Liver (tissue), 9 donors: ENCODE results near the gene ATG14. TPM values are rescaled to one million over a fixed set of nuclear protein-coding genes. Genes with fewer than 3 reads are reported as not detected.

ENCODE experiments used
- DNase-seq: peaks from one replicate; pipeline ENCODE4 v3.0.0-alpha.2; 2017; ENCODE audit warnings: low spot score
- H3K27ac ChIP-seq, 2 donors: one replicate each; pipeline ENCODE4 v1.7.0; 2013; ENCODE audit warnings: inconsistent platforms in 2 of 2, low read length in 2 of 2, control low read depth in 1 of 2, low read depth in 1 of 2, mild to moderate bottlenecking in 1 of 2
- H3K27me3 ChIP-seq, 4 donors: one replicate each; pipeline versions ENCODE4 v1.6.1 to v1.7.0; 2013; ENCODE audit warnings: low read length in 3 of 4, inconsistent platforms in 1 of 4, mild to moderate bottlenecking in 1 of 4, moderate library complexity in 1 of 4; ENCODE audit not compliant: control insufficient read depth in 4 of 4, insufficient read depth in 4 of 4
- H3K36me3 ChIP-seq, 4 donors: one replicate each; pipeline versions ENCODE4 v1.6.1 to v1.7.0; 2013; ENCODE audit warnings: low read length in 3 of 4, mild to moderate bottlenecking in 3 of 4, low read depth in 1 of 4, moderate library complexity in 1 of 4; ENCODE audit not compliant: control insufficient read depth in 4 of 4, insufficient read depth in 3 of 4
- H3K4me1 ChIP-seq, 4 donors: one replicate each; pipeline versions ENCODE4 v1.6.1 to v1.7.0; 2013; ENCODE audit warnings: low read length in 3 of 4, mild to moderate bottlenecking in 3 of 4, moderate library complexity in 1 of 4; ENCODE audit not compliant: control insufficient read depth in 4 of 4, insufficient read depth in 4 of 4
- H3K4me3 ChIP-seq, 3 donors: one replicate each; pipeline versions ENCODE4 v1.6.1 to v1.7.0; 2013; ENCODE audit warnings: low read length in 3 of 3, control low read depth in 1 of 3, low read depth in 1 of 3, mild to moderate bottlenecking in 1 of 3
- H3K9ac ChIP-seq, 2 donors: one replicate each; pipeline ENCODE4 v1.7.0; 2013; ENCODE audit warnings: low read length in 2 of 2, mild to moderate bottlenecking in 2 of 2, moderate library complexity in 2 of 2, control low read depth in 1 of 2, low read depth in 1 of 2
- H3K9me3 ChIP-seq, 4 donors: one replicate each; pipeline versions ENCODE4 v1.6.1 to v1.7.0; 2013; ENCODE audit warnings: low read length in 3 of 4; ENCODE audit not compliant: control insufficient read depth in 4 of 4
- CTCF ChIP-seq: fragments of 150-350 bp; IDR thresholded peaks from 2 replicates; pipeline ENCODE4 v1.5.1; 2017; ENCODE audit warnings: improper control_type of control experiment, low read depth, low read length; ENCODE audit not compliant: missing input control
- EGR1 ChIP-seq, 2 donors: IDR thresholded peaks; 2 replicates each; pipeline ENCODE4 v1.6.1; 2016 to 2018; ENCODE audit warnings: antibody characterized with exemption in 2 of 2, low read depth in 2 of 2
- FOXA1 ChIP-seq: IDR thresholded peaks from 2 replicates; pipeline ENCODE4 v1.6.1; 2016; ENCODE audit warnings: antibody characterized with exemption
- FOXA2 ChIP-seq: IDR thresholded peaks from 2 replicates; pipeline ENCODE4 v1.6.1; 2016; ENCODE audit warnings: antibody characterized with exemption
- GABPA ChIP-seq, 2 donors: IDR thresholded peaks in 1 of 2; conservative IDR thresholded peaks in 1 of 2; 2 replicates each; pipeline ENCODE4 v1.6.1; 2016; ENCODE audit warnings: antibody characterized with exemption in 2 of 2, mild to moderate bottlenecking in 1 of 2, moderate library complexity in 1 of 2
- HNF4G ChIP-seq: IDR thresholded peaks from 2 replicates; pipeline ENCODE4 v1.6.1; 2016; ENCODE audit warnings: antibody characterized with exemption
- NR2F2 ChIP-seq: IDR thresholded peaks from 2 replicates; pipeline ENCODE4 v1.6.1; 2016; ENCODE audit warnings: antibody characterized with exemption
- RAD21 ChIP-seq, 2 donors: IDR thresholded peaks; 2 replicates each; pipeline ENCODE4 v1.6.1; 2016; ENCODE audit warnings: antibody characterized with exemption in 2 of 2, mild to moderate bottlenecking in 2 of 2
- REST ChIP-seq: IDR thresholded peaks from 2 replicates; pipeline ENCODE4 v1.6.1; 2016; ENCODE audit warnings: antibody characterized with exemption, mild to moderate bottlenecking
- RXRA ChIP-seq, 2 donors: IDR thresholded peaks; 2 replicates each; pipeline ENCODE4 v1.6.1; 2017 to 2018; ENCODE audit warnings: antibody characterized with exemption in 2 of 2, mild to moderate bottlenecking in 1 of 2
- SP1 ChIP-seq: IDR thresholded peaks from 2 replicates; pipeline ENCODE4 v1.6.1; 2018; ENCODE audit warnings: antibody characterized with exemption, mild to moderate bottlenecking
- YY1 ChIP-seq: IDR thresholded peaks from 2 replicates; pipeline ENCODE4 v1.6.1; 2016; ENCODE audit warnings: antibody characterized with exemption, mild to moderate bottlenecking
- ZBTB33 ChIP-seq: IDR thresholded peaks from 2 replicates; pipeline ENCODE4 v1.6.1; 2016; ENCODE audit warnings: antibody characterized with exemption
- WGBS: extraction: QIAGEN DNeasy Blood & Tissue Kit; methylation state at CpG from one replicate; pipeline ENCODE4 v1.1.7; 2013; 5-methylcytosine and 5-hydroxymethylcytosine counted together
- polyA plus RNA-seq, 2 donors: library from polyadenylated mRNA; stranded (reverse) in 1 of 2; unstranded in 1 of 2; fragments of 200-250 nt in 1 of 2; fragments of >200 nt in 1 of 2; fragmentation: Nextera tagmentation in 1 of 2; extraction: Ambion mirVana in 1 of 2; gene quantifications; one replicate each; pipeline versions ENCODE4 v1.2.1 to v1.2.3, GENCODE V29; 2013 to 2015
- total RNA-seq, 2 donors: library from RNA; depleted of rRNA; stranded (reverse); fragments of >200 nt; gene quantifications; one replicate each; pipeline ENCODE4 v1.2.3, GENCODE V29; 2014
- TF ChIP-seq, protein P1 (sequence below): IDR thresholded peaks from 2 replicates; pipeline ENCODE4 v1.6.1; 2016; ENCODE audit warnings: antibody characterized with exemption
- donor health status: healthy.
- donor health status: healthy.
- donor health status: healthy.
- donor health status: healthy.
- donor health status: healthy.

ATG14 gene
- total and polyA plus RNA-seq, 4 donors = 1.9 to 16.0 (median 4.4) TPM

DNA sequence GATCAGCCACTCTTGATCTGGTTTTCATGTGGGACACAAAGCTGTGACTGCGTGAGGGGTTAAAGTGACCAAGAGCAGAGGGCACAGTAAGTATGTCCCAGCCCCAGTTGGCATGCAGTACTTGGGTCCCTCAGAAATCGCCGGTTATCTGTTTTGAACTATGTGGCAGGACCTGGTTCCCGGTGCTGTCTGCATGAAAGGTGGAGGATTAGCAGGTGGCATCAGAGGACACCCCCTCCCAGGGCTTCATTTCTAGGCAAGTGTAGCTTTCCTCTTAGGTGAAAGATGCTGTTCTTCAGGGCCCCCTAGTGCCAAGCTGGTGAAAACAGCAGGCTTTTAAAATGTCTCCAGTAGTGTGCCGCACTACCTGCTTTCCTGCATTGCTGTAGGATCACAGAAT is 57.1 kb downstream of the ATG14 start:
- H3K27me3 ChIP-seq = no peaks in the 10 kb centered on the region
- H3K9me3 ChIP-seq = no peaks in the 10 kb centered on the region
- peaks cover 11 to 21% (median 17%) of the 10 kb centered on the region in 4 donors for H3K36me3 ChIP-seq
- H3K9ac ChIP-seq = no peak overlapping the region
- WGBS = 51% methylated on average over 5 of the region's 5 CpGs
- no peak overlapping the region for H3K4me3 ChIP-seq
- no peak for TF ChIP-seq FOXA1
- TF ChIP-seq NR2F2 = no peak
- TF ChIP-seq RAD21 (IDR thresholded peaks at IDR 0.05) = peak; percentile 82 to 85
- no peak for TF ChIP-seq HNF4G
- TF ChIP-seq GABPA (IDR thresholded peaks at IDR 0.05 in 1 of 2, conservative IDR thresholded peaks at IDR 0.05 in 1 of 2) = no peak
- peak; percentile 51 for TF ChIP-seq CTCF
- no peak for TF ChIP-seq FOXA2
- no peak for DNase-seq
- H3K4me1 ChIP-seq = peaks cover 0 to 4% (median 2%) of the 10 kb centered on the region in 4 donors
- no peak overlapping the region for H3K27ac ChIP-seq

DNA sequence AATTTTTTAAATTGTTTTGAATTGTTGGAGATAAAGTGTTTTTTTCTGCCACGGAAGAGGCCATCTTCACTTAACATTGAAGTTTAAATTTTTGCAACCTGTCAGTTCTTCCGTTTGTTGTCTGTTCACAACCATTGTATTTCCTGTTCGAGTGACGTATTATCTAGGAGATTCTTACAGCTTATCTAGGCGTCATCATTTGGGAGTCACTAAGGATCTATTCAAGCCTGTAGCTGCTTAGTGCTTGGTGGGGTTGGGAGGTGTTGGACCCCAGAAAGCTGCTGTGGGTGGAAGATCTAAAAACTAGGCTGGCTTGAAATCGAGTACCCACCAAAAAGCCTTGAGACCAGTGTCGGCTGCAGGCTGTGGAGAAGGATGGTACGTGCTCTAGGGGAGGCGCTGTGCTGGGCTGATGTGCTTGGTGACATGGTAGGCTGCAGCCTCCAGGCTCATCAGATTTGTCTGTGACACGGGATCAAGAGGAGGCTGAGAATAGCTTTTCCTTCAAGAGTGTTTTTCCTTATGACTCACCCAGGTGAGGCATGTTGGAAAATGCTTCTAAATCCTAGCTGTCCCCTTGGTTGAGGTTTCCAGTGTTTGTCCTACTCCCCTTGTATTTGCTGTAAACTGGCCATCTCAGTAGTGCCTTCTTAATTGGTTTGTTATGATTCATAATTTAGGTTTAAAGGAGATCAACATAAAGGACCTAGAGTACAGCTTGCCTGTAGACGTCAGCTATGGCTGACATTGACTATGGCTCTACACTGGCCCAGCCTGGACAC is 57.8 kb downstream of the ATG14 start:
- Histone ChIP-seq H3K27me3 (no peaks in the 10 kb centered on the region), H3K36me3 (peaks cover 11 to 21% (median 17%) of the 10 kb centered on the region in 4 donors), H3K4me3 (no peak overlapping the region), H3K27ac (peak overlapping the region in 1 of 2 donors; percentile 28), H3K9ac (no peak overlapping the region), H3K9me3 (no peaks in the 10 kb centered on the region), H3K4me1 (peaks cover 0 to 4% (median 2%) of the 10 kb centered on the region in 4 donors)
- no peak for DNase-seq
- WGBS = 84% methylated on average over 11 of the region's 11 CpGs
- TF ChIP-seq, protein P1, sequence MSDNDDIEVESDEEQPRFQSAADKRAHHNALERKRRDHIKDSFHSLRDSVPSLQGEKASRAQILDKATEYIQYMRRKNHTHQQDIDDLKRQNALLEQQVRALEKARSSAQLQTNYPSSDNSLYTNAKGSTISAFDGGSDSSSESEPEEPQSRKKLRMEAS = no peak
- no peak for TF ChIP-seq GABPA (IDR thresholded peaks at IDR 0.05 in 1 of 2, conservative IDR thresholded peaks at IDR 0.05 in 1 of 2)
- no peak for TF ChIP-seq YY1
- no peak for TF ChIP-seq RAD21 (IDR thresholded peaks at IDR 0.05)
- TF ChIP-seq NR2F2 = no peak
- TF ChIP-seq HNF4G = no peak
- no peak for TF ChIP-seq REST
- TF ChIP-seq SP1 = no peak
- no peak for TF ChIP-seq EGR1 (IDR thresholded peaks at IDR 0.05; ENCODE audit: low read depth in 2 of 2)
- TF ChIP-seq RXRA (IDR thresholded peaks at IDR 0.05) = no peak
- no peak for TF ChIP-seq ZBTB33
